Glutamatergic neuron (in vitro differentiated cells): ENCODE measurements around the gene APMAP. TPM values are rescaled to one million over a fixed set of nuclear protein-coding genes. Genes with fewer than 3 reads are reported as not detected.
"Not testable (repeated sequence)": the region's sequence is repeated elsewhere in the genome, so short reads cannot be mapped to it uniquely, and the experiment has no call there.

ENCODE experiments used
- DNase-seq: peaks from one replicate; pipeline ENCODE4 v3.0.0; 2022
- H3K27ac Mint-ChIP-seq: one replicate; pipeline ENCODE4 v1.8.0; 2020; ENCODE audit warnings: mild to moderate bottlenecking, mixed read lengths, inconsistent platforms; ENCODE audit not compliant: unreplicated experiment
- H3K27me3 Mint-ChIP-seq: one replicate; pipeline ENCODE4 v1.8.0; 2020; ENCODE audit warnings: mild to moderate bottlenecking, moderate library complexity, mixed read lengths, inconsistent platforms; ENCODE audit not compliant: unreplicated experiment
- H3K36me3 Mint-ChIP-seq: one replicate; pipeline ENCODE4 v1.8.0; 2020; ENCODE audit warnings: mild to moderate bottlenecking, mixed read lengths, inconsistent platforms; ENCODE audit not compliant: unreplicated experiment
- H3K4me1 Mint-ChIP-seq: one replicate; pipeline ENCODE4 v1.8.0; 2020; ENCODE audit warnings: mild to moderate bottlenecking, low read depth, mixed read lengths, inconsistent platforms; ENCODE audit not compliant: unreplicated experiment
- H3K4me3 Mint-ChIP-seq: one replicate; pipeline ENCODE4 v1.8.0; 2020; ENCODE audit warnings: mild to moderate bottlenecking, mixed read lengths, inconsistent platforms; ENCODE audit not compliant: unreplicated experiment
- H3K9me3 Mint-ChIP-seq: one replicate; pipeline ENCODE4 v1.8.0; 2020; ENCODE audit warnings: mild to moderate bottlenecking, moderate library complexity, mixed read lengths, inconsistent platforms; ENCODE audit not compliant: unreplicated experiment
- total RNA-seq: library from RNA; stranded (reverse); fragmentation: NEBNext Ultra II Directional; extraction: Animal tissue kit (Norgen Biotek cat#: 25700); gene quantifications from one replicate; pipeline ENCODE4 v1.2.1, GENCODE V29; 2021; ENCODE audit not compliant: unreplicated experiment
- TF ChIP-seq, protein P1 (sequence below): fragments of 200-600 bp; sonication (generic); IDR thresholded peaks from one replicate; pipeline ENCODE4 v1.5.0; 2021; ENCODE audit not compliant: partially characterized antibody, unreplicated experiment

Gene APMAP
- total RNA-seq, 1 donor from 2014 or later = 218 TPM

DNA sequence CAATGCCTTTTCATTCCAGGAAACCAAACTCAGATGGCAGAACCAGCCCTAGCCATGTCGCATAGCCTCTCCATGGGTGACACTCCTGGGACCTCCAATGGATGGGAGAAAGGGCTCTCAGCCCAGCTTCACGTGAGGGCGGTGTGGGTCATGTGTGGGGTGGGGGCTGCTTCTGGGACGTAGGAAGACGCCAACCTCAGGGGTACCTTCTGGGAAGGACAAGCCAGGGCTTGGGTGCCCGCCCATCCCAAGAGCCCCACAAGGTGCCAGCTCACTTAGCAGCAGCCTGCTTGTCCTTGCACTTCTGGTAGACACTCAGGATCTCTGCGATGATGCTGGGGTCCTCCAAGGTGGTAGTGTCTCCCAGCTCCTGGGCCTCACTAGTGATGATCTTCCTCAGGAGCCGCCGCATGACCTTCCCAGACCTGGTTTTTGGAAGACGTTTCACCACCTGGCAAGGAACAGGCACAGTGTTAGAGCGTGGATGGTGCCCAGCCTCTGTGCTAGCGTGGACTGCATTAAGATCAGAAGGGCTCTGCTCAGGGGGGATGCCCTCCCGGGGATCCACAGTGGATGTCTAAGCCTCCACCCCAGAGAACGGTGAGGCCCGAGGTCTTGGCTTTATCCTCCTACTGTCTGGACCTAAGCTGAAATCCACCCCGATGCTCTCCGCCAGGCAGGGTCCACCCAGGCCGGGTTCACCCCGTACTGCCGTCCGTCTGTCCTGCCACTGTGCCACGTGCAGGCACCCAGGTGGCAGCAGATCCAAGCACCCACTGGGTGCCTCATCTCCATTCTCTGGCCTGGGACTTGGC lies 15.1 kb upstream of the APMAP start:
- Mint-ChIP-seq H3K4me1 (no peaks in the 10 kb centered on the region), H3K27me3 (peaks cover 10% of the 10 kb centered on the region), H3K9me3 (no peaks in the 10 kb centered on the region), H3K27ac (no peak overlapping the region), H3K4me3 (no peak overlapping the region), H3K36me3 (no peaks in the 10 kb centered on the region)
- DNase-seq = no peak
- TF ChIP-seq, protein P1, sequence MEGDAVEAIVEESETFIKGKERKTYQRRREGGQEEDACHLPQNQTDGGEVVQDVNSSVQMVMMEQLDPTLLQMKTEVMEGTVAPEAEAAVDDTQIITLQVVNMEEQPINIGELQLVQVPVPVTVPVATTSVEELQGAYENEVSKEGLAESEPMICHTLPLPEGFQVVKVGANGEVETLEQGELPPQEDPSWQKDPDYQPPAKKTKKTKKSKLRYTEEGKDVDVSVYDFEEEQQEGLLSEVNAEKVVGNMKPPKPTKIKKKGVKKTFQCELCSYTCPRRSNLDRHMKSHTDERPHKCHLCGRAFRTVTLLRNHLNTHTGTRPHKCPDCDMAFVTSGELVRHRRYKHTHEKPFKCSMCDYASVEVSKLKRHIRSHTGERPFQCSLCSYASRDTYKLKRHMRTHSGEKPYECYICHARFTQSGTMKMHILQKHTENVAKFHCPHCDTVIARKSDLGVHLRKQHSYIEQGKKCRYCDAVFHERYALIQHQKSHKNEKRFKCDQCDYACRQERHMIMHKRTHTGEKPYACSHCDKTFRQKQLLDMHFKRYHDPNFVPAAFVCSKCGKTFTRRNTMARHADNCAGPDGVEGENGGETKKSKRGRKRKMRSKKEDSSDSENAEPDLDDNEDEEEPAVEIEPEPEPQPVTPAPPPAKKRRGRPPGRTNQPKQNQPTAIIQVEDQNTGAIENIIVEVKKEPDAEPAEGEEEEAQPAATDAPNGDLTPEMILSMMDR = no peak

DNA sequence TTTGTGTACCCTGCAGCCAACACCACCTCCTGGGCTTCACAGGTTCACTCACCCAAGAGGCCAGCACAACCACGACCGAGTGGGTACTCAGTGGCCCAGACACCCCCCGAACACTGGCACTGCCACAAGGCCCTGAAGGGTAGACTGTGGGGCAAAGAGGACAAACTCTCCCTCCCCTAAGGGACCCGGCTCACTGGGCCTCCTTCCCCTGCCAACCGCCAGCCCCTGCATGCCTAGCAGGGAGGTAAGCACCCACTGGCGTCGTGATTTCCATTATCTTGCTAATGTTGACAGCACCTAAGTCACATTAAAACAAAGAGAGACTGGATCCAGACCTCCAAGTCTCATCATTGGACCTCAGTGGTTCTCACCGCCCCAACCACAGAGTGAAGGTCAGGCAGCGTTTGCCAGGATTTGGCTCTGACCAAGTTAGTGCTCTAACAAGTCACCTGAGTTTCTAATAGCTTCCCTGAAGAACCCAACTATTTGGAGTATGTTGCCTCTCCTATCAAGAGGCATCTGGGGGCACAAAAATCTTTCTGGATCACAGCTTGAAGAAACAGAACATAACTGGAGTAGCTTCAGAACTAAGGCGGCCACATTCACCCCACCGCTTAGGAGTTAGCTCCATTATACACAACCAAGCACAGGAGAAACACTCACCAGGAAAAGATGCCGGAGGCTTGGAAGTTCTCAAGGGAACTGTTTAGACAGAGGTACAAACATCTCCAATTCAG lies 14.0 kb upstream of the APMAP start:
- Mint-ChIP-seq H3K4me3 (no peak overlapping the region), H3K4me1 (no peaks in the 10 kb centered on the region), H3K36me3 (no peaks in the 10 kb centered on the region), H3K27me3 (peaks cover 10% of the 10 kb centered on the region), H3K9me3 (no peaks in the 10 kb centered on the region), H3K27ac (no peak overlapping the region)
- TF ChIP-seq, protein P1 = no peak
- DNase-seq = no peak

DNA sequence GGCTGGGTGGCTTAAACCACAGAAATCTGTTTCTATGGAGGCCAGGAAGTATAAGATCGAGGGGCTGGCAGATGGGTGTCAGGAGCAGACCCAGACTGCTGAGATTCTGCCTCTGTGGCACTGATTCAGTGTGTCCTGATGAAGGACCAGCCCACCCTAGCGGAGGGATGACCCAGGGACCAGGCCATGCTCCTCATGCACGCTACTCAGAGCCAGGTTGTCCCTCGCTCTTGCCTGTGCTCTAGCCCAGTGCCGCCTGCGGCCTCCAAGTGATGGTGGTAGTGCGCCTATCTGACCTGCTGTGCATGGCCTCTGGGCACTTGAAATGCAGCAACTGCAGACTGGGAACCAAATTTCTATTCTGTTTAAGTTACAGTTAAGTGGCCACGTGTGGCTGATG lies 13.1 kb upstream of the APMAP start:
- Mint-ChIP-seq H3K9me3 (no peaks in the 10 kb centered on the region), H3K4me1 (no peaks in the 10 kb centered on the region), H3K27ac (no peak overlapping the region), H3K27me3 (peaks cover 10% of the 10 kb centered on the region), H3K4me3 (no peak overlapping the region), H3K36me3 (no peaks in the 10 kb centered on the region)
- DNase-seq = no peak
- TF ChIP-seq, protein P1 = no peak

DNA sequence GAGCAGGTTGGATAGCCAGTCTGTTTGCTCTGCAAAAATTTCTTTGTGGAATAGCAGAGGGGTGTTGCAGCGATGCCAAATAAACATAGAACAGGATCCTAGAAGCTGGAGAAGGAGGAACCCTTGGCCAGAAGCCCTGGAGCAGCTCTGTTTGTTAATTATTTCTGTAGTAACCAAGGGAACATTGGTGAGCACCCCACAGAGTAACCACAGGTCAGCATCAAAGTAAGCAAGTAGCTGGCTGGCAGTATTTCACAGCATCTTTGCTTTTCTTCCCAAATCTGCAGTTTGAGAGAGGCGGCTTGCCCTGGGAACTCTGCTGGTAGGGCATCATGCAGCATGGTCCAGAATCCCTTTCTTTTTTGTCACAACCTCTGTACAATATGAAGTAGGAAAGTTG lies 12.7 kb upstream of the APMAP start:
- Mint-ChIP-seq H3K4me3 (no peak overlapping the region), H3K4me1 (no peaks in the 10 kb centered on the region), H3K36me3 (no peaks in the 10 kb centered on the region), H3K27me3 (peaks cover 7% of the 10 kb centered on the region), H3K27ac (no peak overlapping the region), H3K9me3 (no peaks in the 10 kb centered on the region)
- no peak for DNase-seq
- TF ChIP-seq, protein P1 = no peak

DNA sequence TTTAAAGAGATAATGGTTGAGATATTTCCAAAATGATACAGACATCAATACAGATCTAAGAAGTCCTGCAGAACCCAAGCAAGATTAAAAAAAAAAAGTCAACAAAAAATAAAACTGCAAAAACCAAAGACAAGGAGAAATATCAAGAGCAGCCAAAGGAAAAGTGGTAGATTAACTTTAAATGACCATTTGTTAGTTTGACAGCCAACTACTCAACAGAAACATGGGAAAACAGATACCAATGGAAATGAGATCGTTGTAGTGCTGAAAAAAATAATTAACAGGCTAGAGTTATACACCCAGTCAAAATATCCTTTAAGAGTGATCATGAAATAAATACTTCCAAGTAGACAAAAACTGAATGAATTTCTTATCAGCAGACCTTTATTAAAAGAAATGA lies 10.5 kb upstream of the APMAP start:
- no peaks in the 10 kb centered on the region for H3K4me1 Mint-ChIP-seq
- H3K9me3 Mint-ChIP-seq = no peaks in the 10 kb centered on the region
- no peaks in the 10 kb centered on the region for H3K36me3 Mint-ChIP-seq
- no peak overlapping the region for H3K4me3 Mint-ChIP-seq
- no peak for DNase-seq
- no peak overlapping the region for H3K27ac Mint-ChIP-seq
- peaks cover 2% of the 10 kb centered on the region for H3K27me3 Mint-ChIP-seq
- TF ChIP-seq, protein P1 = no peak

DNA sequence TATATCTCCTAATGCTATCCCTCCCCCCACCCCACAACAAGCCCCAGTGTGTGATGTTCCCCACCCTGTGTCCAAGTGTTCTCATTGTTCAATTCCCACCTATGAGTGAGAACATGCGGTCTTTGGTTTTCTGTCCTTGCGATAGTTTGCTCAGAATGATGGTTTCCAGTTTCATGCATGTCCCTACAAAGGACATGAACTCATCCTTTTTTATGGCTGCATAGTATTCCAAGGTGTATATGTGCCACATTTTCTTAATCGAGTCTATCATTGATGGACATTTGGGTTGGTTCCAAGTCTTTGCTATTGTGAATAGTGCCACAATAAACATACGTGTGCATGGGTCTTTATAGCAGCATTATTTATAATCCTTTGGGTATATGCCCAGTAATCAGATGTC lies 8.8 kb upstream of the APMAP start:
- H3K27me3 Mint-ChIP-seq, H3K27ac Mint-ChIP-seq, H3K36me3 Mint-ChIP-seq, H3K9me3 Mint-ChIP-seq, H3K4me1 Mint-ChIP-seq, H3K4me3 Mint-ChIP-seq, DNase-seq: not testable (repeated sequence)
